GM18858 (cell line): Measurements from ENCODE around the gene CEP170B.
"Not testable (repeated sequence)": the region's sequence is repeated elsewhere in the genome, so short reads cannot be mapped to it uniquely, and the experiment has no call there.

Source experiments
- ATAC-seq: cut with Tn5 transposase; IDR thresholded peaks from one replicate; pipeline ENCODE4 v1.9.1; 2021; ENCODE audit not compliant: unreplicated experiment

The CEP170B gene

GRCh38 chr14:104941508-104942365, 76.7 kb downstream of the CEP170B start:
- no peak for ATAC-seq

- no peak for ATAC-seq
Measured at GRCh38 chr14:104942586-104942985, 77.5 kb downstream of the CEP170B start.

DNA sequence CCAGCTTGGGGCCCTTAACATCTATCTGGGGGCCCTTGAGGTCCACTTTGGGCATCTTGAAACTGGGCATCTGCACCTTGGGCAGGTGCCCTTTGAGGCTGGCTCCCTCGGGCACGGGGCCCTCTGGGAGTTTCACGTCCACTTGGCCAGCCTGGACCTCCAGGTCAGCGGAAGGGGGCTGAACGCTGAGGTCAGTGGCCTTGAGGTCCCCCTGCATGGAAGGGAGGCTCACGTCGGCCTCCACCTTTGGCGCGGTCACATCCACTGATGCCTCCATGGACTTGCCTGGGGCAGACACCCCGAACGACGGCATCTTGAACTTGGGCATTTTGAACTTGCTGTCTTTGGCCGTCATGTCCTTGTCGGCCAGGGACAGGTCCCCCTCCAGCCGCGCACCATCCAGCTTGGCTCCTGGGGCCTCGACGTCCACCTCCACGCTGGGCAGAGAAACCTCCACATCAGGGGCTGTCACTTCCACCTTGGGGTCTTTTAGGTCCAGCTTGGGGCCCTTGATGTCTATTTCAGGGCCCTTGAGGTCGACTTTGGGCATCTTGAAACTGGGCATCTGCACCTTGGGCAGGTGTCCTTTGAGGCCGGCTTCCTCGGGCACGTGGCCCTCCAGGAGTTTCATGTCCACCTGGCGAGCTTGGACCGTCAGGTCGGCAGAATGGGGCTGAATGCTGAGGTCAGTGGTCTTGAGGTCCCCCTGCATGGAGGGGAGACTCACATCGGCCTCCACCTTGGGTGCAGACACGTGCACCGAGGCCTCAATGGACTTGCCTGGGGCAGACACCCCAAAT, 78.3 kb downstream of the CEP170B start:
- ATAC-seq, result not testable (repeated sequence)

GRCh38 chr14:104944016-104944308, 78.9 kb downstream of the CEP170B start:
- ATAC-seq, result not testable (repeated sequence)

GRCh38 chr14:104944436-104945205, 79.6 kb downstream of the CEP170B start:
- not testable (repeated sequence) for ATAC-seq

GRCh38 chr14:104945266-104945665, 80.2 kb downstream of the CEP170B start:
- ATAC-seq, result not testable (repeated sequence)
